K562 (cell line): ENCODE results near the gene GRID2IP. TPM values are rescaled to one million over a fixed set of nuclear protein-coding genes. Genes with fewer than 3 reads are reported as not detected.

Experiments
- ATAC-seq: fragments of 200-7000 bp; cut with Tn5 transposase; 3 replicates; pipeline ENCODE4 v1.9.1; 2020; ENCODE audit warnings: moderate library complexity
- BruUV-seq: library from RNA; stranded (reverse); fragments of 400-500 nt; replicated peaks from 2 replicates; lab custom pipeline; 2021; lab: Mats Ljungman, UMichigan
- CTCF ChIA-PET: fragments of 300-600 bp; formaldehyde crosslinking; extraction: SDS; loops from one replicate; lab custom pipeline; 2021; ENCODE audit warnings: low intra/inter-chr PET ratio; lab: Yijun Ruan, JAX
- POLR2A ChIA-PET: fragments of 300-600, 350-650 bp; sonication (Branson Sonifier 250); formaldehyde crosslinking; extraction: SDS; loops from one replicate; lab custom pipeline; 2021; ENCODE audit warnings: antibody characterized with exemption, inconsistent platforms; lab: Yijun Ruan, JAX
- DNase-seq, 4 experiments: peaks; one replicate each; pipeline versions ENCODE4 v3.0.0 to v3.0.0-alpha.2; 2011 to 2018; ENCODE audit warnings: low spot score in 3 of 4, mixed read lengths in 3 of 4; ENCODE audit errors: extremely low read depth in 1 of 4
- FAIRE-seq: peaks from 2 replicates; lab custom pipeline; 2011; peaks lifted over from hg19 to GRCh38; lab: Jason Lieb, UNC
- H2AFZ ChIP-seq: 2 replicates; pipeline ENCODE4 v1.6.0; 2011; ENCODE audit warnings: low read depth, low read length, control low read depth, inconsistent platforms
- H3K27ac ChIP-seq: fragments of 200-600 bp; 3 replicates; pipeline ENCODE4 v1.8.0; 2011; ENCODE audit warnings: low read depth, mild to moderate bottlenecking, control low read depth, inconsistent platforms, low read length, moderate library complexity, mixed read lengths; ENCODE audit errors: extremely low read depth
- H3K27me3 ChIP-seq, 2 experiments: fragments of 300-600 bp in 1 of 2; 2 replicates in 1 of 2; 3 replicates in 1 of 2; pipeline versions ENCODE4 v1.6.0 to v1.8.0; 2011; ENCODE audit warnings: inconsistent platforms in 2 of 2, low read length in 2 of 2, mild to moderate bottlenecking in 1 of 2, mixed read lengths in 1 of 2, moderate library complexity in 1 of 2; ENCODE audit not compliant: control insufficient read depth in 2 of 2, insufficient read depth in 2 of 2
- H3K36me3 ChIP-seq: fragments of 300-600 bp; 3 replicates; pipeline ENCODE4 v1.8.0; 2011; ENCODE audit warnings: mild to moderate bottlenecking, low read length, inconsistent platforms; ENCODE audit not compliant: control insufficient read depth, insufficient read depth
- H3K4me1 ChIP-seq, 2 experiments: fragments of 200-600 bp in 1 of 2; replicated peaks in 1 of 2; 2 replicates in 1 of 2; 3 replicates in 1 of 2; pipeline versions ENCODE4 v1.5.1 to v1.8.0; 2011; ENCODE audit warnings: inconsistent platforms in 2 of 2, low read length in 2 of 2, mild to moderate bottlenecking in 1 of 2, mixed read lengths in 1 of 2, moderate library complexity in 1 of 2; ENCODE audit not compliant: control insufficient read depth in 2 of 2, insufficient read depth in 2 of 2
- H3K4me2 ChIP-seq: 2 replicates; pipeline ENCODE4 v1.6.1; 2011; ENCODE audit warnings: low read length, control low read depth, inconsistent platforms, mixed read lengths; ENCODE audit not compliant: insufficient read depth
- H3K4me3 ChIP-seq: fragments of 200-600 bp; sonication (generic), shearing (Covaris generic); 2 replicates; pipeline ENCODE4 v1.5.1; 2016; ENCODE audit warnings: control low read depth, inconsistent platforms
- H3K79me2 ChIP-seq: fragments of 200-600 bp; 3 replicates; pipeline ENCODE4 v1.8.0; 2011; ENCODE audit warnings: low read length, inconsistent platforms; ENCODE audit not compliant: control insufficient read depth, insufficient read depth
- H3K9ac ChIP-seq, 2 experiments: 2 replicates each; pipeline versions ENCODE4 v1.6.0 to v1.6.1; 2011; ENCODE audit warnings: low read depth in 2 of 2, low read length in 2 of 2, control low read depth in 1 of 2, inconsistent platforms in 1 of 2, mild to moderate bottlenecking in 1 of 2, mixed read lengths in 1 of 2; ENCODE audit not compliant: insufficient read depth in 1 of 2
- H3K9me1 ChIP-seq: one replicate; pipeline ENCODE4 v1.6.0; 2011; ENCODE audit warnings: inconsistent platforms, mild to moderate bottlenecking, low read length, moderate library complexity; ENCODE audit not compliant: control insufficient read depth, insufficient read depth
- H3K9me3 ChIP-seq: replicated peaks from 2 replicates; pipeline ENCODE4 v1.5.1; 2011; ENCODE audit warnings: low read depth, low read length, inconsistent platforms; ENCODE audit not compliant: control insufficient read depth, insufficient read depth
- H4K20me1 ChIP-seq: replicated peaks from 2 replicates; pipeline ENCODE4 v1.6.1; 2011; ENCODE audit warnings: low read length, inconsistent platforms, mixed read lengths; ENCODE audit not compliant: control insufficient read depth, insufficient read depth
- C11orf30 ChIP-seq: fragments of 450-650 bp; IDR thresholded peaks from 2 replicates; pipeline ENCODE4 v1.6.1; 2016; ENCODE audit warnings: low read depth, mild to moderate bottlenecking
- HDAC6 ChIP-seq: IDR thresholded peaks from 2 replicates; pipeline ENCODE4 v1.6.1; 2012; ENCODE audit warnings: low read depth, mild to moderate bottlenecking, control low read depth, inconsistent platforms, low read length, moderate library complexity
- SAP30 ChIP-seq: fragments of 200-600 bp; sonication (generic); IDR thresholded peaks from 2 replicates; pipeline ENCODE4 v1.6.1; 2012; ENCODE audit warnings: borderline replicate concordance, low read depth, mild to moderate bottlenecking, moderate library complexity, low read length, control low read depth, inconsistent platforms; ENCODE audit not compliant: insufficient read depth, poor library complexity, severe bottlenecking
- SNAPC5 ChIP-seq: fragments of 250-450 bp; sonication (Bioruptor Pico); IDR thresholded peaks from 2 replicates; pipeline ENCODE4 v1.8.0; 2021; ENCODE audit warnings: moderate library complexity, mild to moderate bottlenecking, inconsistent platforms
- SP1 ChIP-seq: sonication (generic); formaldehyde crosslinking; IDR thresholded peaks from 2 replicates; pipeline ENCODE4 v1.8.1; 2022; ENCODE audit warnings: mild to moderate bottlenecking, missing genetic modification reagents
- WGBS: fragments of 100-300 bp; shearing (Covaris generic); methylation state at CpG from one replicate; pipeline ENCODE4 v1.1.6; 2016; ENCODE audit warnings: low coverage, mixed read lengths; ENCODE audit not compliant: insufficient coverage; ENCODE audit errors: missing lambda C conversion rate; 5-methylcytosine and 5-hydroxymethylcytosine counted together
- in situ Hi-C: fragments of 300-500 bp; cut with MboI; formaldehyde crosslinking; loops from 4 replicates; pipeline ENCODE4 v1.15.0; 2018; ENCODE audit warnings: inconsistent platforms, mixed read lengths
- intact Hi-C: fragments of 100-400 bp; cut with micrococcal nuclease; formaldehyde crosslinking; loops from 2 replicates; pipeline ENCODE4 v1.14.2; 2022
- polyA plus RNA-seq, 8 experiments: library from polyadenylated mRNA; depleted of rRNA in 4 of 8; stranded (reverse) in 5 of 8; unstranded in 3 of 8; fragments of >200 nt; fragmentation: Nextera tagmentation in 2 of 8; fragmentation: Illumina TruSeq in 1 of 8; extraction: Ambion mirVana in 2 of 8; extraction: Trizol in 1 of 8; gene quantifications; 2 replicates each; pipeline versions ENCODE4 v1.2.1 to v1.2.3, GENCODE V29; 2011 to 2014; ENCODE audit warnings: inconsistent platforms in 1 of 8, missing spikeins in 1 of 8
- total RNA-seq, 7 experiments: library from RNA; depleted of rRNA in 6 of 7; stranded (reverse); fragments of >200 nt in 6 of 7; fragmentation: Illumina TruSeq in 2 of 7; extraction: Trizol in 2 of 7; gene quantifications; 2 replicates each; pipeline versions ENCODE4 v1.2.1 to v1.2.3, GENCODE V29; 2011 to 2021; ENCODE audit warnings: low replicate concordance in 1 of 7

GRID2IP gene
- total and polyA plus RNA-seq, 9 of the 15 experiments (the other 6 are each of a cell fraction or from before 2014, with no cell fraction given): not detected

DNA sequence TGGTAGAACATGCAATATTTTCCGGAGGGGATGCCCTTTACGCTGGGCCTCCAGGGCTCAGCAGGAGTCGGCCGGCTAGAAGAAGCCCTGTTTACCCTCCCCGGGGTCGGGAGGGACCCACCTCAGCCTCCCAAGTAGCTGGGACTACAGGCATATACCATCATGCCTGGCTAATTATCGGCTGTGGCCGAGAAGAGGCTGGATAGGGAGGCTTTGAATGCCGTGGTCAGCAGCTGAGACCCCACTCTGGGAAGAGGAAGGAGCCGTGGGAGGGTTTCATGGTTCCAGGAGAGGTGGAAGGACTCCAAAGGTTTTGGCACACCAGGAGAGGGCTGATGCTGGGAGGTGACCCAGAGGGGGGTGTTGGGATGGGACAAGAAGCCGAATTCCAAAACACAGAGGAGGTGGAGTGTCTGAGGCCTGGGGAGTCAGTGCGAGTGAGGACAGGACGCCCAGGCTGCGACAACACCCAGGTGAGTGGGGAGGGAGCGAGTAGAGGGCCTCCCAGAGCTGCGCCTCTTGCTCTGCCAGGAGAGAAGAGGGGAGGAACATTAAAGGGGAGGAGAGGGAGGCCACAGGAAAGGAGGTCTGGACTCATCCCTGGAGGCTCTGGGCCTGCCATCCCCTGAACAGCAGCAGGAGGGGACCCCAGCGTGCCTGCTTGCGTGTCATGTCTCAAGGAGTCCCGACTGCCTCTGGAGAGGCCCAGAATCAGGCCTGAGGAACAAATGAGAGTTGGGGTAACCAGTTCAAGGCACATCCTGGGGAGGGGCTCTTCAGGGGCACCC, 19.6 kb downstream of the GRID2IP start (continued):
- TF ChIP-seq SAP30 (no peak), C11orf30 (no peak)

DNA sequence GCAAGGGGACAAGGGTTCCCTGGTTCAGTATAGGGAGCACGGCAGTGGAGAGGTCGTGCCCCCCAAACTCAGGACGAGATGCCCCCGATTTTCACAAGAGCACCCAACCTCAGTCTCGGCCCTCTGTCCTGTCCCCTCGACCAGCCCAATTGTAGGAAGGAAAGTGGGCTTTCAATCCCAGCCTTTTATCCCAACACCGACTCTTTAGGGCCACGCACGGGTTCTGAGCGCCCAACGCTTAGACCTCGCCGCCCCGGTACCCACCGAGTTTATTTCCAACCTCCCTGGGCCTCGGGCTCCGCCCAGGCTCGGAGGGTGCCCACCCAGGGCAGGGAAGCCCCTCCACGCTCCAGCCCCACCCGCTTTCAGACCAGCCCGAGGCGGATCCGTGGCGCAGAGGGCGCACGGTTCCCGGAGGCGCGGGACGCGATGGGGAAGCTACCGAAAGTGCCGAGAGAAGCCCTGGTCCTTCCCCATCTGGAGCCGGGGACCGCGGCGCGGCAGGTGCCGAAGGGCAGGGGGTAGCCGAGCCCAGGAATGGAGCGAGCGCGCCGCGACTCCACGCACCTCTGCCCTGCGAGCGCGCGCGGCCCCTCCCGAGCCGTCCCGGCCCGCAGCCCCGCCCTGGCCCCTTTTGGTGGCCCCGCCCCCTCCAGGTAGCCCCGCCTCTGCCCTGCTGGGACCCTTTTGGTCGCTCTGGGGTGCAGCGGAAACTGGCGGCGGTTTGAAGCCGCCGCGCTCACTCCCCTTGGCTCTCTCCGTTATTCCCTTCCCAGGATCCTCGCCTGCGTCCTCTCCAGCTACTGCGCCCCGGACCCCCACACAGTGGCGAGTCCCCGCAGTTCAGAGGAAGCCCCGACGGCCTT, 20.4 kb downstream of the GRID2IP start:
- Histone ChIP-seq H2AFZ (0 out of 2 replicates have a peak overlapping the region, but pooled peaks have one; percentile 44), H3K9ac (peak overlapping the region in 1 of 2 experiments; percentile 35; a peak in 1 of 4 replicates)
- WGBS: 10% methylated on average over 47 of the region's 74 CpGs

More for the DNA sequence above, 20.4 kb downstream of the GRID2IP start:
- no peak for TF ChIP-seq SP1
- TF ChIP-seq HDAC6: peak; percentile 17; the same call in 1 of the 2 replicates
- no peak for TF ChIP-seq SNAPC5
- no peaks in the 10 kb centered on the region for H3K9me3 ChIP-seq
- in situ Hi-C loops (no loop called here), intact Hi-C loops (no loop called here)
- H3K79me2 ChIP-seq: no peaks in the 10 kb centered on the region
- peak; percentile 84 for ATAC-seq
- DNase-seq: peak; percentile 30 to 85 (median 72)
- ChIA-PET POLR2A (no interaction called here), CTCF (no interaction called here)
- H3K27me3 ChIP-seq: peaks cover 30 to 75% of the 10 kb centered on the region in 2 experiments
- H3K4me3 ChIP-seq: peak overlapping the region; percentile 18; the same call in 1 of the 2 replicates
- peaks cover 0 to 23% of the 10 kb centered on the region in 2 experiments; a peak in 3 of 5 replicates for H3K4me1 ChIP-seq
- H3K36me3 ChIP-seq: no peaks in the 10 kb centered on the region
- peak overlapping the region; percentile 54 for H3K4me2 ChIP-seq
- H4K20me1 ChIP-seq: peaks cover 2% of the 10 kb centered on the region; the same call in 1 of the 2 replicates
- no TSS peak for BruUV-seq
- no peaks in the 10 kb centered on the region for H3K9me1 ChIP-seq
- H3K27ac ChIP-seq: no peak overlapping the region
- FAIRE-seq: no peak
